ENCODE measurements around the gene LRPPRC.

LRPPRC gene

GRCh38 chr2:43906448-43907109 lies 89.2 kb downstream of the LRPPRC start:
- no peak for DNase-seq (ENCODE audit: low read depth)

DNA sequence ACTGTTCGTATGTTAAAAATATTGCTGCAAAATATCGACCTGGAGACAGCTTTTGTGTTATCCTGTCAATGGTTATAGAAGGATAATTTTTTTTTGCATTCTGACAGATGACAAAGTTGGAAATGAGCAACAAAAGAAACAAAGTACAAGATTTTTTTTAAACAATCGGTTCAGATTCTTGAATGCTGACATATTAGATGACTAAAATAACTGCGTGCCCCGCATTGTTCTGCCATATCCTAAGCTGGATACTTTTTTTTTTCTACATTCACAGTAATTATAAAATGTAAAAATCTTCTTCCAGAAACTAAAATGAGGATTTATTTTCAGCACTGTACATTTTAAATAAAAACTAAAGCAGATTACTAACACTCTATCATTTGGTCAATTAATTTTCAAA lies 89.9 kb downstream of the LRPPRC start:
- no peak for DNase-seq (ENCODE audit: low read depth)

DNA sequence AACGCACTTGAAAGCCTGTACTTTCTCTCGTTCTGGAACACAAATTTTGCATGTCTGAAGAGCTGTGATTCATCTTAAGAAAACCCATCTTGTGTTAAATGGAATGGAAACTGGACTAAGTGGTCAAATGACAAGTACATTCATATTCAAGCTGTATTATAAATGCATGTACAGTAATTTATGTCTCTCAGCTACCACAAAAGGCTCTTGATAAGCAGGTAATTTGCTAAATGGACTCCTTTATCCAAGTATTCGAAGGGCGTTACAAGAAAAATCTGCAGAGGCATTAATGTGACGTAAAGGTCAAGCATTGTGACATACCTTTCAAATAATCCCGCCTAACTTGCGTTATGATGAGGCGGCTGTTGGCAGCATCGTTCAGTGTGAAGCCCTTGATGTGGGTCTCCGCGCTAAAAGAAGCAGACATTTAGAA lies 90.4 kb downstream of the LRPPRC start:
- DNase-seq (ENCODE audit: low read depth), result no peak

DNA sequence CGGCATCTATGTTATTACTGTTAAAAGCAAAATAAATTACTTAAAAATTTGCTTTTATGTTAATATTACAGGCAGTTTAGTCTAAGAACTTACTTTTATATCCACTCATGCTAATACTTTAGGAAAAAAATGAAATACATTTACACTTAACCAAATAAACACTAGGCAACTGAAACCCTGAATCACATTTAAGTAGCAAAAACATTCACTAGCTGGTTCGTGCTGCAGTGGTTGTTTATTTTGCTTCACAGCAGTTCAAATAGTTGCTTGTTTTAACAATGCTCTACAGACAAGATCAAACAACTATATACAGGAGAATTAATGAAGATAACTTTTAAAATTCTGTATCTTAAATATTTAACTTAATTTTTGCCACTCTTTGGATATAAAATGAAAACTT lies 96.2 kb downstream of the LRPPRC start:
- DNase-seq (ENCODE audit: low read depth), result no peak

- no peak for DNase-seq (ENCODE audit: low read depth)
Observed at GRCh38 chr2:43898838-43899346, 96.9 kb downstream of the LRPPRC start.

DNA sequence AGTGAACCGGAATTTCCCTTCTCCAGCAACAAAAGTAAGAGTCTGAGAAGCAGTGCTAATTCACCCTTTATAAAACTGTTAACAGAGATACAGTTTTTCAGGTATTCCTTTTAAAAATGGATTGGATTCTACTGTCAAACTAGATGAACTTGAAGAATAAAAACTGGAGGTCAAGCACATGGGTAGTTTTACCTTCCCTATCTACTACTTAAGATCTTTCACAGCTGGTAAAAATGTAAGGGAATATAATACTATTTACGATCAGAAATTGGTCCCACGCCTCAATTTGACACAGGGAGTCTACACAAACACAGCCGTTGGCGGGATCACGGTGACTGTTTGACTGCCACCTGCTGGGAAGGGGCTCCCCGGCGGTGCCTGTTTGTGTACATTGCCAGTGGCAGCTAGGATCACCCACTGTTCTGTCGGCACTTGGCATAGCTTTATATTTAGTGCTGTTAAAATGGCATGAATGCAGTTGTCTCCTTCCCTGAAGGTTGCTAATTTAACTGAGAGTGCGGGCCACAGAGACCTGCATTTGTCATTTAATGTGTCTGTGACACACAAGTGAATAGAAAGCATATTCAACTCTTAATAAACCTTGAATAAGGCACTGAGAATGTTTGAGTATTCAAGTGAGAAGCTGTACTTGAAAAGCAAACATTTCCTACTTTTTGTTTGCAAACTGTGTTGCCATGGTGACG lies 97.5 kb downstream of the LRPPRC start:
- DNase-seq (ENCODE audit: low read depth), result no peak

GRCh38 chr2:43897492-43897891 lies 98.3 kb downstream of the LRPPRC start:
- DNase-seq (ENCODE audit: low read depth), result no peak

DNA sequence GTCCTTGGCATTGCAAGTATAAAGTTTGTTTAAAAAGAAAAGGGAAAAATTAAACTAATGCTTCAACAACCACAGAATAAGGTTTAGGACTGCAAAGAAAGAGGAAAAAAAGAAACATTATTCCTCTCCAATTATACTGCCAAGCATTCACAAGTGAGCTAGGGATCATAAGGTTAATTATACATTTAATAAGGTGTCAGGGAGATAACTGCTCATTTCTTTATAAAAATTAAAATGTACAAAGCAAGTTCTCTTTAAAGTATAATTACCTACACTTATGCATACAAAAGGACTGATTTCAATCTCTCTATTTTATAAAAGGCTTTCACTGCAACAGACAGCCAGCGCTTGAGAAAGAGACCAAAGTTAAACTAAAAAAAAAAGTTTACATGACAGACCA lies 98.9 kb downstream of the LRPPRC start:
- no peak for DNase-seq (ENCODE audit: low read depth)

GRCh38 chr2:43894743-43895142 lies 101.0 kb downstream of the LRPPRC start:
- DNase-seq (ENCODE audit: low read depth), result no peak

DNA sequence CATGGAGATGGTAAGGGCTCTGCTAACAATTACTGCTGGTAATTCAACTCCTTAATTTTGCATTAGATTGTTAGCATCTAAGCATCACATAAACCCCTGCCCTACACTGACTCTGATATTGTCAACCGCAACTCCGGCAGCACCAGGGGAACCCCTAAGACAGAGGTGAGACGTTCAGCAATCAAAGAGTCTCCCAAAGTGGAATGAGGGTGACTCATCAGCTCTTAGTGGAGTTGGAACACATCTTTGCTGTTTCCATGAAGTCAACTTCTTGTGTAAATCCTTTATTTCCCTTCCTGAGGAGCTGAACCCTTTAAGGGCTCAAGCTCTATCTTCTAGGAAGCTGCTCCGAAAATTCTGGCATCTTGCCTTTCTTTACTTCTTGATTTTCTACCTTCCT lies 104.9 kb downstream of the LRPPRC start:
- peak; percentile 25 for DNase-seq (ENCODE audit: low read depth)

DNA sequence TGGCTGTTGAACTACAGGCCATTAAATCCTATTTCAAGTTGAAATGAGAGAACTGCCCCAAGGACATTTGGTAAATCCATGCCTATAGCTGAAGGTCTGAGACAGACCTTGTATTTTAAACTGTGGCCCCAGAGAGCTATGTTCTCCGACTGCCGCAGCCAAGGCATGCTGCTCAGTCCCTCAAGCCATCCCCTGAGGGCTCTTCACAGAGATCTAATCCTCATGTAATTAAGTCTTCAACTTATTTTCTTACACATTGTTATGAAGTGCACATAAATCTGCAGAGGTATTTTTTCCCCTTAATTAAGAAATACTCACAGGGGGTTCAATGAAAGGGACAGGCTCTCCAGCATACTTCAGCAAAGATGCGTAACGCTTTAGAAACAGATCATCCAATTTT lies 106.4 kb downstream of the LRPPRC start:
- no peak for DNase-seq (ENCODE audit: low read depth)

GRCh38 chr2:43887176-43887575 lies 108.6 kb downstream of the LRPPRC start:
- no peak for DNase-seq (ENCODE audit: low read depth)

- no peak for DNase-seq (ENCODE audit: low read depth)
Observed at GRCh38 chr2:43885132-43885632, 110.6 kb downstream of the LRPPRC start.

GRCh38 chr2:43884689-43885088 lies 111.1 kb downstream of the LRPPRC start:
- no peak for DNase-seq (ENCODE audit: low read depth)

GRCh38 chr2:43882312-43882711 lies 113.5 kb downstream of the LRPPRC start:
- no peak for DNase-seq (ENCODE audit: low read depth)

- no peak for DNase-seq (ENCODE audit: low read depth)
Observed at GRCh38 chr2:43880952-43881351, 114.8 kb downstream of the LRPPRC start.

DNA sequence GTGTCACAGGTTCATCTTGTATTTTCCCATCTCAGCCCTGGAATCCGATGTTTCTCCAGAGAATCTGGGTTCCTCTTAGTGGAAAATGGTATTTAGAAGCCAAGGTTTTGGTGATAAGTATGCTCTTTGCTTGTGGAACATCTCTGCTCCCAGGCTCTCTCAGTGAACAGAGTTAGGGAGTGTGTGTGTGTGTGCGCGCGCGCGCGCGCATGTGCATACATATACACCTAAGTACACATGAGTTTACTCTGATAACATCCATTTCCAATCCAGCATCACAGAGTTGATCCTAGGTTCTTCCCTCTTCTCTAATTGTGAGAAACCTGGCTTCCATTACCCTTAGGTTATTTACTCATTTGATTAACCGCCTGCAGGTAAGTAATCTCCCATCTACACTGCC lies 115.3 kb downstream of the LRPPRC start:
- no peak for DNase-seq (ENCODE audit: low read depth)

- DNase-seq (ENCODE audit: low read depth), result no peak
Observed at GRCh38 chr2:43879261-43879660, 116.5 kb downstream of the LRPPRC start.

DNA sequence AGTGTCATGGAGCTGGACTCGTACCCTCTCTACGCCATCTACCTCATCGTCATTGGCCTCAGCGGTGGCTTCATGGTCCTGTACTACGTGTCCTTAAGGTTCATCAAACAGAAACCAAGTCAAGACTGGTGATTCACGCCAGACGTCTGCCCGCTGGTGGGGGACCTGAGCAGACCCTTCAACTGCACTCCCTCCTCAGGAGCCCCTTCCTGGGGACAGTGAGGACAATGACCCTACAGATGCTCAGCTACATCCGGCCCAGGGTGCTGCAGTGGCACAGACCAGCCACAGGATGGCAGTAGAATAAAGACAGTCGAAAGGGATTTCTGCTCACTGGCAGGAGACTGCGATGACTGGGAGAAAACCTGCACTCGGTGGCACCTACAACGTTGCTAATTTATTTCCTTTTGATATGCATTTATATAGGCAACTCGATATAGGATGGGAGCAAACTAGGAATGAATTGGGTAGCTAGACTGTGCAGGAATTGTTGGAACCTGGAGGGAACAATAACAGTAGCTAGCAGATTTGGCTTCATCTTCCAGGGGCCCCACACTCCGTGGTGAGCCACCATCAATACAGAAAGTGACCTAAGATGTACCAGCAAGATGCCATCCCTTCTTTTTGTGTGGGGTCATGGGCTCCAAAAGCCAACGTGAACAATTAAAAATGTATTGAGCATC lies 117.9 kb downstream of the LRPPRC start:
- peak; percentile 46 for DNase-seq (ENCODE audit: low read depth)

DNA sequence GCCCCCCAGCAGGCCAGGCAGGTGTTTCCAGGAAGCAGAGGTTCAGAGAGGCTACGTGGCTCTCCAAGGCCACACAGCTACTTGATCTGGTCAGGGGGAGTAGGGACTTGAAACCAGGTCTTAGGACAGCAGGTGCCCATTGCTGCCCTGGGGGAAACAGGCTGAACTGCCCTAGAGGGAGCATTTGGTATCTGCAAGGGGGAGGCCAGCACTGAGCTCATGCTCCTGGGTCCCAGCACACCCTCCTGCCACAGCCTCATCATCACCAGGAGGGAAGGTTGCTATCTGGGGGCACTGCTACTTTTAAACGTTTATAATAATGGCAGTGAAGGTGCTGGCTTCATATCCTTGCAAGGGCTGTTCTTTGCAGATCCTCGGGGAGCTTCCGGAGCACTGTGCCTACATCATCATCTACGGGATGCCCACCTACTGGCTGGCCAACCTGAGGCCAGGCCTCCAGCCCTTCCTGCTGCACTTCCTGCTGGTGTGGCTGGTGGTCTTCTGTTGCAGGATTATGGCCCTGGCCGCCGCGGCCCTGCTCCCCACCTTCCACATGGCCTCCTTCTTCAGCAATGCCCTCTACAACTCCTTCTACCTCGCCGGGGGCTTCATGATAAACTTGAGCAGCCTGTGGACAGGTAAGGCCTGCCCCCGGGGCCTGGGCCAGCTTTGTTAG lies 120.9 kb downstream of the LRPPRC start:
- no peak for DNase-seq (ENCODE audit: low read depth)

DNA sequence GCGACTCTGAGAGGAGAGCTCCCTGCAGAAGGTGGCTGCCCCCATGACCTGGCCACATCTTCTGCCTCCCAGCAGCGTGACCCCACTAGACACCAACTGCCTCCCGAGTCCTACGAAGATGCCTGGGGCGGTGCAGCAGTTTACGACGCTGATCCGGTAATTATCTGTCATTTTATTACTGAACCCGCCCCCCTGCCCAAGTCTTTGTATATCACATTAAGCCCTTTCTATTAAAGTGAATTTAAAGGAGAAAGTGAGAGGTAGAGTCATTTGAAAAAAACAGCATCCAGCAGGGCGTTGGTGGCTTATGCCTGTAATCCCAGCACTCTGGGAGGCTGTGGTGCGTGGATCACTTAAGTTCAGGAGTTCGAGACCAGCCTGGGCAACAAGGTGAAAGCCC lies 123.6 kb downstream of the LRPPRC start:
- DNase-seq (ENCODE audit: low read depth), result no peak

DNA sequence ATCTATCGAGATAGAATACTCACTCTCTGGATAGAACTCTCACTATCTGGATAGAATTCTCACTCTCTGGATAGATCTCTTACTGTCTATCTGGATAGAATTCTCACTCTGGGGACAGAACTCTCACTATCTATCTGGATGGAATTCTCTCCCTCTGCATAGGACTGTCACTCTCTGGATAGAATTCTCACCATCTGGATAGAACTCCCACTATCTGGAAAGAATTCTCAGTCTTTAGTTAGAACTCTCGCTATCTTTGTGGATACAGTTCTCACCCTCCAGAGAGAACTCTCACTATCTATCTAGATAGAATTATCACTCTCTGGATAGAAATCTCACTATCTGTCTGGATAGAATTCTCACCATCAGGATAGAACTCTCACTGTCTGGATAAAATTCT lies 140.5 kb downstream of the LRPPRC start:
- no peak for DNase-seq (ENCODE audit: low read depth)
